ENCODE results near the gene CHD1.

GRCh38 chr5:98840946-98841345, 87.9 kb downstream of the CHD1 start:
- no peak for TF ChIP-seq ELF4 (CRISPR knock-in tag; IDR thresholded peaks at IDR 0.05; ENCODE audit: low read depth)
- no peak for TF ChIP-seq CTCF (IDR thresholded peaks at IDR 0.05)
- TF ChIP-seq CBFB (CRISPR knock-in tag; IDR thresholded peaks at IDR 0.05; ENCODE audit: low read depth): no peak
- TF ChIP-seq NR3C1 (CRISPR knock-in tag; conservative IDR thresholded peaks at IDR 0.05; ENCODE audit: low read depth): no peak
- no peak for TF ChIP-seq MAX (CRISPR knock-in tag; IDR thresholded peaks at IDR 0.05)

Data from WTC11 (cell line).